ENCODE measurements around the gene SLC35E4.
"Not testable (repeated sequence)": the region's sequence is repeated elsewhere in the genome, so short reads cannot be mapped to it uniquely, and the experiment has no call there.

SLC35E4 gene

GRCh38 chr22:30635273-30636225, at the start of gene SLC35E4:
Gene SLC35E4 (plus strand): TSS chr22:30635781. CDS start chr22:30636451, 670 bp downstream.
- DNase-seq = peak; percentile 83 to 94

DNA sequence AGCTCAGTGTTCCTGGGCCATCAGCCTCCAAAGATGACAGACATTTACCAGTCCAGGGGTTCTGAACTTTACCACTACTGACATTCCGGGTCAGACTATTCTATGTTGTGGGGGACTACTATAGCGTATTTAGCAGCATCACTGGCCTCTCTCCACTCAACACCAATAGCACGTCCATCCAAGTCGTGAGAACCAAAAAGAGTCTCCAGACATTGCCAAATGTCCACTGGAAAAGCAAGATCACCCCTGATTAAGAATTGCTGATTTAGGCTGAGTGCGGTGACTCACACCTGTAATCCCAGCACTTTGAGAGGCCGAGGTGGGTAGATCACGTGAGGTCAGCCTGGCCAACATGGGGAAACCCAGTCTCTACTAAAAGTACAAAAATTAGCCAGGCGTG, 49.2 kb upstream of the SLC35E4 start:
- no peak for DNase-seq

GRCh38 chr22:30591191-30591587, 44.4 kb upstream of the SLC35E4 start:
- no peak for DNase-seq

GRCh38 chr22:30591588-30592359, 43.8 kb upstream of the SLC35E4 start, which contains the start of gene PES1:
Gene PES1 (minus strand): TSS chr22:30591910. CDS start chr22:30591833, 77 bp downstream.
- DNase-seq = peak; percentile 98

DNA sequence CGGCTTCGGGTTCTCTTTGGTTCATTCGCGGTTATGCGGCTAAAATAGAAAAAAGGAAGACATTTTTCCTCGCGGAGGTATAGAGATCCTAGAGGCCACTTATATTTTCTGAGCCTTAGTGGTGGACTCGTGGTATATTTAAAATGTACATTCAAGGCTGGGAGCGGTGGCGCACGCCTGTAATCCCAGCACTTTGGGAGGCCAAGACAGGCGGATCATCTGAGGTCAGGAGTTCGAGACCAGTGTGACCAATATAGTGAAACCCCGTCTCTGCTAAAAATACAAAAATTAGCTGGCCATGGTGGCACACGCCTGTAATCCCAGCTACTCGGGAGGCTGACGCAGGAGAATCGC, 43.2 kb upstream of the SLC35E4 start:
- DNase-seq = not testable (repeated sequence)

DNA sequence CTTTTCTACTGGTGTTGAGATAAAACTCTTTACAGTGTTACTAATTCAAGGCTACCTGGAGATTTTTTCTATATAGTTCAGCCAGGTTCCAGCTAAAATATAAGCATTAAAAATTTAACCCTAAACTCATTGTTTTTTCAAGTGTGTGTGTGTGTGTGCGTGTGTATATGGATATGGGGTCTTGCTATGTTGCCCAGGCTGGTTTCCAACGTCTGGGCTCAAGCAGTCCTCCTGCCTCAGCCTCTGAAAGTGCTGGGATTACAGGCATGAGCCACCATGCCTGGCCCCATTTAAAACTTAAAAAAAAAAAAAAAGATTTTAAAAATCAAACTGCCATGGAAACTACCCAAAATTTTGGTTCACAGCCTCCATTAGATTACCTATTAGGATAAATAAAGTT, 39.4 kb upstream of the SLC35E4 start:
- no peak for DNase-seq

DNA sequence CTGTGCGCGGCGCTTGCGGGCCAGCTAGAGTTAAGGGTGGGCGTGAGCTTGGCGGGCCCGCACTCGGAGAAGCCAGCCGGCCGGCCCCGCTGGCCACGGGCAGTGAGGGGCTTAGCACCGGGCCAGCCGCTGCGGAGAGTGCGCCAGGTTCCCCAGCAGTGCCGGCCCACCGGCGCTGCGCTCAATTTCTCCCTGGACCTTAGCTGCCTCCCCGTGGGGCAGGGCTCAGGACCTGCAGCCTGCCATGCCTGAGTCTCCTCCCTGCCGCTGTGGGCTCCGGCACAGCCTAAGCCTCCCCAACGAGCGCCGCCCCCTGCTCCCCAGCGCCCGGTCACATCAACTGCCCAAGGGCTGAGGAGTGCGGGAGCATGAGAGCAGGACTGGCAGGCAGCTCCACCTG, 38.7 kb upstream of the SLC35E4 start:
- DNase-seq = no peak

DNA sequence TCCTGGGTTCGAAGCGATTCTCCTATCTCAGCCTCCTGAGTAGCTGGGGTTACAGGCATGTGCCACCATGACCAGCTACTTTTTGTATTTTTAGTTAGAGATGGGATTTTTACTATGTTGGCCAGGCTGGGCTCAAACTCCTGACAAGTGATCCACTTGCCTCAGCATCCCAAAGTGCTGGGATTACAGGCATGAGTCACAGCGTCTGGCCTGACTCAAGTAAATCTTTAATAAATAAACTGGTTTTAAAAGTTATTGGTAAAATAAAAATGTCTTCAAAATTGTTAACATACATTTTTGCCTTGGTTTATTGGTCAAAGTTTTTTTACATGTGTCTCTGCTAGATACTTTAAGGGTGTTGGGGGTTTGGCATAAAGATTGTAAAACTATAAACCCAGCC, 36.6 kb upstream of the SLC35E4 start:
- DNase-seq = no peak

- DNase-seq = no peak
Observed at GRCh38 chr22:30600921-30601320, 34.7 kb upstream of the SLC35E4 start.

- no peak for DNase-seq
Observed at GRCh38 chr22:30601464-30601863, 34.1 kb upstream of the SLC35E4 start.

GRCh38 chr22:30602049-30602448, 33.5 kb upstream of the SLC35E4 start:
- peak in 1 of 2 experiments; percentile 31 for DNase-seq

- DNase-seq = no peak
Observed at GRCh38 chr22:30603801-30604200, 31.8 kb upstream of the SLC35E4 start.

- no peak for DNase-seq
Observed at GRCh38 chr22:30604723-30605122, 30.9 kb upstream of the SLC35E4 start.

GRCh38 chr22:30605449-30606110, 30.0 kb upstream of the SLC35E4 start:
- peak; percentile 43 to 63 for DNase-seq

DNA sequence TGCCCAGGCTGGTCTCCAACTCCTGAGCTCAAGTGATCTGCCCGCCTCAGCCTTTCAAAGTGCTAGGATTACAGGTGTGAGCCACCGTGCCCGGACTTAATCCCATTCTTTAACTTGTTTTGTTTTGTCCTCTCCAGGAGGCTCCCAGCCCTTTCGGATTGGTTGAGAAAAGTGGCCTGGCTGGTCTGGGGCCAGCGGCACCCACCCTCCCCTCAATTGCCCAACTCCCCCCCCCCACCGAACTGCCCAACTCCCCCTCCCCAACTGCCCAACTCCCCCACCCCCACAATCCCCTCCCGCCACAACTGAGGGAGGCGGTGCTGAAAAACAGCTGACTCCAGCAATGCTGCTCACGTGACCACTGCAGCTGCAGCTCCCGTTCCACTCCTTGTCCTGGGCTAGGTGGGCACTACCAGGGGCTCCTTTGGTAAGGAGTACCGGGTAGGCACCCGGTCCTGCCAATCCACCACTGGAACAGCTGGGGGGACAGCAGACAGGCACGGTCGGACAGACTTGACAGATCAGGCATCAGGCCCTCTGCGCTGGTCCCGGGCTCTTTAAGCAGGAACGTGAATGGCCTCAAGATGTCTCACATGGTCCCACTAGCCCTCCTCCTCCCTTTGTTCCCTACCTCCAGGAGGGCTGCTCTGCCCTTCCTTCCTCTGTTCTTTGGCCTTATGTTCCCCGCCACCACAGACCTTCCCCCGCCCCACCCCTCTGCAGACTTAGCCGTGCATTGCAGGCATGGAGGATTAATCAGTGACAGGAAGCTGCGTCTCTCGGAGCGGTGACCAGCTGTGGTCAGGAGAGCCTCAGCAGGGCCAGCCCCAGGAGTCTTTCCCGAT, 28.9 kb upstream of the SLC35E4 start, which contains the start of gene TCN2:
Gene TCN2 (plus strand): TSS at position 720 of the 845 bp plus-strand sequence. CDS start 158 bp downstream, outside the sequence.
- DNase-seq = peak; percentile 43 to 76

DNA sequence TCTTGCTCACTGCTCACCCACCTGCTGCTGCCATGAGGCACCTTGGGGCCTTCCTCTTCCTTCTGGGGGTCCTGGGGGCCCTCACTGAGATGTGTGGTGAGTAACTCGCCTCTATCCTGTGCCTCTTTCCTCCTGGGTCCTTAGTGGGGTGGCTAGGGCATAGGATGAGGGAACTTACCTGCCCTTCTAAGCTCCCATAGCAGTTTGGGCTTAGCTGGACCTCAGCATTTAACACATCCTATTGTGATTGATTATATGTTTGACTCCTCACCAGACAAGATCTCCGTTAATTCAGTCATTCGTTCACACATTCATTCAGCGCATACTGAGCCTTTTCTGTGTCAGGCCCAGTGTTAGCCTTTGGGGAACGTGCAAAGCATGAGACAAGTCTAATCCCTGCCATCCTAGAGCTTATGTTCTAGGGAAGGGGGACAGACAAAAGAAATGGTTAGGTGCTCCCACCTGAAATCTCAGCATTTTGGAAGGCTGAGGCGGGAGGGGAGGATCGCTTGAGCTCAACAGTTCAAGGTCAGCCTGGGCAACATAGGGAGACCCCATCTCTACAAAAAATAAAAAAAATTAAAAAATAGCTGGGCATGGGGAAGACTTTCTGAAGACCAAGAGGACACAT, 28.2 kb upstream of the SLC35E4 start:
- no peak for DNase-seq

DNA sequence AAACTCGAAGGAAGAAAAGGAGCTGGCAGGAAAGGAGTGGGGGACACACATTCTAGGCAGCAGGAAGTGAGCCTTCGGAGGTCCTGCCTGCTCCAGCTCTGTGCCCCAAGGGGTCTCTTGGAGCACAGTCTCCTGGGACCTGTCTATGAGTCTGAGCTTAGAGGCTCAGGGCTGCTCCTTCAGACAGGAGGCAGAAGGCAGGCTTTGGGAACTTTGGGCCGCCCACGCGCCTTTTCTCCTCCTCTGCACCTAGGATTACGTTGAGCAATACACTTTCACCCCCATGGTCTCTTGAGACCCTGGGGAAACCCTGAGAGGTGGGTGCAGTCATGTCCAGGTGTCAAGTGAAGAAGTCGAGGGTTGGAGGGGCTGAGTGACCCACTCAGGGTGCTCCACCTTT, 27.6 kb upstream of the SLC35E4 start:
- no peak for DNase-seq

- DNase-seq = no peak
Observed at GRCh38 chr22:30609260-30610185, 26.1 kb upstream of the SLC35E4 start.

DNA sequence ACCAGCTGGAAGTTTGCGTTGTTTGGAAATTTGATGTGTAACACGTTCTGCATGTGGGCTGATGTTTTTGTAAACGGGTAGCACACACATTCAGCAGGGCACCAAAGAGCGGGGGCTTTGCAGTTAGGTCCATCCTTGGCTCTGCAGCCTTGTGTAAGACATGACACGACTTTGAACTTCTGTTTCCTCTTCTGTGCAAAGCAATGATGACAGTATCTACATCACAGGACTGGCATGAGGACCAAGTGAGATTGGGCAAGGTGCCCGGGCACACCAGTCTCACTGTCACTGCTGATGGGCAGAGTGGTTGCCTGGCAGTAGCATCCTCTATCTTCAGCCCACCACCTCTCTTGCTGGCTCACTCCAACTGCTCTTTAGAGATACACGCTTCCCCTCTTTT, 25.3 kb upstream of the SLC35E4 start:
- no peak for DNase-seq

- no peak for DNase-seq
Observed at GRCh38 chr22:30611197-30611596, 24.4 kb upstream of the SLC35E4 start.
